ENCODE results near the gene HGD. TPM values are rescaled to one million over a fixed set of nuclear protein-coding genes. Genes with fewer than 3 reads are reported as not detected.

HGD gene
- total RNA-seq, 2 experiments from 2014 or later = 0.19 TPM; not detected in 1

DNA sequence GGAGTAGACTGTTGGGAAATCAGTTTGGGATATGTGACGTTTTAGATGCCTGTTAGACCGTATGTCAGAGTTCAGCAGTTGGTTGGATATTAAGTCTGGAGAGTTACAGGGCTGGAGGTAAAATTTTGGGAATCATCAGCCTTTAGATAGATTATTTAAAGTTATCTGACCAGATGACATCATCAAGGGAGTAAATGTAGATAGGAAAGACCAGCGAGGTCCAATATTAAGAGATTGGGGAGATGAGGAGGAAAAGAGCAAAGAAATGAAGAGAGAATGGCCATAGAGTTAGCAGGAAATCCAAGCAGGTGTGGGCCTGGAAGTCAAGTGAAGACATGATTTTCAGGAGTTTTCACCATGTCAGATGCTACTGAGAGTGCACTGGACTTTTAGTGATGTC, 82.8 kb downstream of the HGD start:
- ChIA-PET CTCF (ENCODE audit: unreplicated experiment) (no interaction called here), POLR2A (no interaction called here)
- Histone ChIP-seq H3K36me3 (ENCODE audit: insufficient read depth, low read length) (peaks cover 61% of the 10 kb centered on the region), H3K4me1 (ENCODE audit: insufficient read depth, low read length, poor library complexity, severe bottlenecking) (peaks cover 16% of the 10 kb centered on the region), H3K4me3 (ENCODE audit: low read depth, low read length, poor library complexity, severe bottlenecking) (no peak overlapping the region), H3K79me2 (ENCODE audit: insufficient read depth, low read depth, low read length) (peaks cover 37% of the 10 kb centered on the region), H4K20me1 (ENCODE audit: insufficient read depth, low read length) (peaks cover 7% of the 10 kb centered on the region; the same call in 1 of the 2 replicates), H3K9me3 (ENCODE audit: low read length) (no peaks in the 10 kb centered on the region), H3K4me2 (ENCODE audit: low read length) (peak overlapping the region; percentile 2; the same call in 1 of the 2 replicates), H3K27ac (ENCODE audit: low read depth, low read length, poor library complexity, severe bottlenecking) (no peak overlapping the region), H3K9me2 (ENCODE audit: insufficient read depth, low read length) (no peaks in the 10 kb centered on the region), H2AFZ (ENCODE audit: low read length) (no peak overlapping the region)
- BruUV-seq (replicated peaks) = no TSS peak
- intact Hi-C loops (cut with micrococcal nuclease; ENCODE audit: unreplicated experiment) = loop anchor here (10.0 kb wide), 2 partner anchors 196 to 504 kb away; partner anchors contain the start of gene GSK3B
- TF ChIP-seq EZH2phosphoT487 (IDR thresholded peaks at IDR 0.05; ENCODE audit: borderline replicate concordance, low read depth, low read length) = no peak
- TF ChIP-seq, protein P1, sequence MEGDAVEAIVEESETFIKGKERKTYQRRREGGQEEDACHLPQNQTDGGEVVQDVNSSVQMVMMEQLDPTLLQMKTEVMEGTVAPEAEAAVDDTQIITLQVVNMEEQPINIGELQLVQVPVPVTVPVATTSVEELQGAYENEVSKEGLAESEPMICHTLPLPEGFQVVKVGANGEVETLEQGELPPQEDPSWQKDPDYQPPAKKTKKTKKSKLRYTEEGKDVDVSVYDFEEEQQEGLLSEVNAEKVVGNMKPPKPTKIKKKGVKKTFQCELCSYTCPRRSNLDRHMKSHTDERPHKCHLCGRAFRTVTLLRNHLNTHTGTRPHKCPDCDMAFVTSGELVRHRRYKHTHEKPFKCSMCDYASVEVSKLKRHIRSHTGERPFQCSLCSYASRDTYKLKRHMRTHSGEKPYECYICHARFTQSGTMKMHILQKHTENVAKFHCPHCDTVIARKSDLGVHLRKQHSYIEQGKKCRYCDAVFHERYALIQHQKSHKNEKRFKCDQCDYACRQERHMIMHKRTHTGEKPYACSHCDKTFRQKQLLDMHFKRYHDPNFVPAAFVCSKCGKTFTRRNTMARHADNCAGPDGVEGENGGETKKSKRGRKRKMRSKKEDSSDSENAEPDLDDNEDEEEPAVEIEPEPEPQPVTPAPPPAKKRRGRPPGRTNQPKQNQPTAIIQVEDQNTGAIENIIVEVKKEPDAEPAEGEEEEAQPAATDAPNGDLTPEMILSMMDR (conservative IDR thresholded peaks at IDR 0.05; ENCODE audit: low read length) = no peak
- DNase-seq (ENCODE audit: low spot score) = no peak

DNA sequence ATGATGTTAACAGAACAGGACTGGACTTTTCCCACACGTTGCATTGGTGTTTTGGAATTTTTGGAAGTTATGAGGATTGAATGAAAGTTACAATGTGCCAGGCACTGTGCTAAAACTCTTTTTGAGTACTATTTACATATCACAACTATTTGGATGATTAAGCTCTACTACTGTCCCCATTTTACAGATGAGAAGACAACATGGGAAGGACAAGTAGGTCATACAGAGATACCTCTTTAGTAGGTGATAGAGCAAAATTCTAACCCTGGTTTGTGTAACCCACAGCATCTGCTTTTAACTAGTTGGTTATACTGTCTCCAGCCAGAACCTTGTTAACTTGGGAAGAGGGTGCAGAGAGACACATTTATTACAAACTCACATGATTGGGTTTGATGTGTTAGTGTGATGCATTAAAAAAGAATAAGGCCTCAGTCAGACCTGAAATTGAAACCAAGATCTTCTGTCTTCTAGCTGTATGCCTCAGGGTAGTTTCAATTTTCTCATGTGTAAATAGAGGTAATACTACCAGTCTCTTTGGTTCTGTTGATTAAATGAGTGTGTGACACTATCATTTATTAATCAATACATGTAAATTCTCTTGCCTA, 84.5 kb downstream of the HGD start:
- H3K36me3 ChIP-seq (ENCODE audit: insufficient read depth, low read length) = peaks cover 54% of the 10 kb centered on the region
- peak overlapping the region; percentile 83 for H3K4me3 ChIP-seq (ENCODE audit: low read depth, low read length, poor library complexity, severe bottlenecking)
- H2AFZ ChIP-seq (ENCODE audit: low read length) = no peak overlapping the region
- intact Hi-C loops (cut with micrococcal nuclease; ENCODE audit: unreplicated experiment) = loop anchor here (10.0 kb wide), 2 partner anchors 197 to 503 kb away; partner anchors contain the start of gene GSK3B
- H3K27ac ChIP-seq (ENCODE audit: low read depth, low read length, poor library complexity, severe bottlenecking) = no peak overlapping the region
- H3K9me2 ChIP-seq (ENCODE audit: insufficient read depth, low read length) = no peaks in the 10 kb centered on the region
- H3K4me1 ChIP-seq (ENCODE audit: insufficient read depth, low read length, poor library complexity, severe bottlenecking) = peaks cover 16% of the 10 kb centered on the region
- peaks cover 37% of the 10 kb centered on the region for H3K79me2 ChIP-seq (ENCODE audit: insufficient read depth, low read depth, low read length)
- POLR2A ChIA-PET = interaction anchor here (0.5 to 0.7 kb wide), 4 partner anchors 198 to 864 kb away, joined by 3 read pairs; no protein-coding TSS in a partner anchor
- no TSS peak for BruUV-seq (replicated peaks)
- no peak for DNase-seq (ENCODE audit: low spot score)
- peak overlapping the region; percentile 98 for H3K4me2 ChIP-seq (ENCODE audit: low read length)
- no peak for TF ChIP-seq EZH2phosphoT487 (IDR thresholded peaks at IDR 0.05; ENCODE audit: borderline replicate concordance, low read depth, low read length)
- TF ChIP-seq, protein P1 (conservative IDR thresholded peaks at IDR 0.05; ENCODE audit: low read length) = no peak
- CTCF ChIA-PET (ENCODE audit: unreplicated experiment) = no interaction called here
- peaks cover 7% of the 10 kb centered on the region; the same call in 1 of the 2 replicates for H4K20me1 ChIP-seq (ENCODE audit: insufficient read depth, low read length)
- H3K9me3 ChIP-seq (ENCODE audit: low read length) = no peaks in the 10 kb centered on the region

DNA sequence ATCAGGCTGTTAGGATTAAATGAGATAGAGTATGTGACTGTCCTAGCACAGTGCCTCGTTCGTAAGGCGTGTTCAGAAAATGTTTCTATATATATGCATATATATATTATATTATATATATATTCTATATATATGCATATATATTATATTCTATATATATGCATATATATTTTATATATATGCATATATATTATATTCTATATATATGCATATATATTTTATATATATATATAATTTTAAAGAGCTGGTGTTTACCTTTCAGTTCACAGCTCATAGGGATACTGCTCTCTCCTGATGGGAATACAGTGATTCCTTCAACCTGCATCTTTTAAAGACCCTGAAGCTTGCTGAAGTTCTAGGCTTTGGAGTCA, 85.2 kb downstream of the HGD start:
- H3K4me3 ChIP-seq (ENCODE audit: low read depth, low read length, poor library complexity, severe bottlenecking) = peak overlapping the region; percentile 83
- peaks cover 47% of the 10 kb centered on the region for H3K36me3 ChIP-seq (ENCODE audit: insufficient read depth, low read length)
- H2AFZ ChIP-seq (ENCODE audit: low read length) = peak overlapping the region; percentile 59; the same call in 1 of the 2 replicates
- BruUV-seq (replicated peaks) = no TSS peak
- POLR2A ChIA-PET = interaction anchor here (0.5 to 1.7 kb wide), 7 partner anchors 9 to 338 kb away, joined by 3 to 7 read pairs (median 3); no protein-coding TSS in a partner anchor
- peaks cover 7% of the 10 kb centered on the region; the same call in 1 of the 2 replicates for H4K20me1 ChIP-seq (ENCODE audit: insufficient read depth, low read length)
- H3K9me2 ChIP-seq (ENCODE audit: insufficient read depth, low read length) = no peaks in the 10 kb centered on the region
- no peak for DNase-seq (ENCODE audit: low spot score)
- peaks cover 16% of the 10 kb centered on the region for H3K4me1 ChIP-seq (ENCODE audit: insufficient read depth, low read length, poor library complexity, severe bottlenecking)
- intact Hi-C loops (cut with micrococcal nuclease; ENCODE audit: unreplicated experiment) = loop anchor here (10.0 kb wide), 2 partner anchors 198 to 502 kb away; partner anchors contain the start of gene GSK3B
- peaks cover 37% of the 10 kb centered on the region for H3K79me2 ChIP-seq (ENCODE audit: insufficient read depth, low read depth, low read length)
- CTCF ChIA-PET (ENCODE audit: unreplicated experiment) = no interaction called here
- TF ChIP-seq, protein P1 (conservative IDR thresholded peaks at IDR 0.05; ENCODE audit: low read length) = no peak
- TF ChIP-seq EZH2phosphoT487 (IDR thresholded peaks at IDR 0.05; ENCODE audit: borderline replicate concordance, low read depth, low read length) = no peak
- H3K27ac ChIP-seq (ENCODE audit: low read depth, low read length, poor library complexity, severe bottlenecking) = peak overlapping the region; percentile 61
- H3K4me2 ChIP-seq (ENCODE audit: low read length) = peak overlapping the region; percentile 98
- H3K9me3 ChIP-seq (ENCODE audit: low read length) = no peaks in the 10 kb centered on the region
